GM12864 (cell line): ENCODE measurements around the gene RAPGEF4.

ENCODE experiments used
- DNase-seq: peaks from one replicate; pipeline ENCODE4 v3.0.0-alpha.2; 2011; ENCODE audit warnings: low read depth
- H3K4me3 ChIP-seq: 2 replicates; pipeline ENCODE4 v1.5.1; 2011; ENCODE audit warnings: mild to moderate bottlenecking, low read depth, low read length, control low read depth
- TF ChIP-seq, protein P1 (sequence below): IDR thresholded peaks from 2 replicates; pipeline ENCODE4 v1.5.1; 2011; ENCODE audit warnings: low read depth, mild to moderate bottlenecking, moderate library complexity, low read length, control low read depth, inconsistent platforms; ENCODE audit errors: missing control alignments

Gene RAPGEF4

DNA sequence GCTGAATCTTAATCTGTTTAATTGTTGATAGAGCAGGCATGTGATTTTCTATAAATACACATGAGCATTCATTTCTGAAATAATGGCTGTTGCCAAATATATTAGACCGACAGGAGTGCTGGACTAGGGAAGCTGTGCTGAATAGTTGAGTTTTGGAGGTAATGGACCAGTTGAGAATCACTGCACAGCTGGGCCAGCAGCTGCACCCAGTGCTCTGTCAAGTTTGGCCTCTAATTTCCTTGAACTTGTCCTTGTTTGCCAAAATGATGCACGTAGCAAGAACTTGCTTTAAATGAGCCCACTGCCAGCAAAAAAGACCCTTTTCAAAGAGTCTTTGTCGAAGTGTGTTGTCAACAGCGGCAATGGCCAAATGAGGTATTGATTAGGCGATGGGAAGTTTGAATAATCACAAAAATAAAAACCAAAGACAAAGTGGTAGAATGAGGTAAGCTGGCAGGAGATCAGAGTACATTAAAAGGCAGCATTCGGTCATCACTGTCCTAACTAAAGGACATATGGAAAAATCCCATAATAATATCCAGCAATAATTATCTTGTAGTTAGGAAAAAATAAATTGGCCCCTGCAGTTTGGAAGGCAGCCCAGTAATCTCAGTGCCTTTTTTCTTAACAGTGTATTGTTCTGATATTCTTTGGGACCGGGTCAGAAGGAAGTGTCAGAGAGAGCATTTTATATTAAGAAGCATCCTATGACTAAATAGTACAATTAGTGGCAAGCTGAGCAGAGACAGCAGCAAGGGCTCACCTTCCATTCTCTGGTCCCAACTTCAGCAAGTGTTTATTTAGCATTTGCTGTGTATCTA lies 126.2 kb downstream of the RAPGEF4 start:
- TF ChIP-seq, protein P1, sequence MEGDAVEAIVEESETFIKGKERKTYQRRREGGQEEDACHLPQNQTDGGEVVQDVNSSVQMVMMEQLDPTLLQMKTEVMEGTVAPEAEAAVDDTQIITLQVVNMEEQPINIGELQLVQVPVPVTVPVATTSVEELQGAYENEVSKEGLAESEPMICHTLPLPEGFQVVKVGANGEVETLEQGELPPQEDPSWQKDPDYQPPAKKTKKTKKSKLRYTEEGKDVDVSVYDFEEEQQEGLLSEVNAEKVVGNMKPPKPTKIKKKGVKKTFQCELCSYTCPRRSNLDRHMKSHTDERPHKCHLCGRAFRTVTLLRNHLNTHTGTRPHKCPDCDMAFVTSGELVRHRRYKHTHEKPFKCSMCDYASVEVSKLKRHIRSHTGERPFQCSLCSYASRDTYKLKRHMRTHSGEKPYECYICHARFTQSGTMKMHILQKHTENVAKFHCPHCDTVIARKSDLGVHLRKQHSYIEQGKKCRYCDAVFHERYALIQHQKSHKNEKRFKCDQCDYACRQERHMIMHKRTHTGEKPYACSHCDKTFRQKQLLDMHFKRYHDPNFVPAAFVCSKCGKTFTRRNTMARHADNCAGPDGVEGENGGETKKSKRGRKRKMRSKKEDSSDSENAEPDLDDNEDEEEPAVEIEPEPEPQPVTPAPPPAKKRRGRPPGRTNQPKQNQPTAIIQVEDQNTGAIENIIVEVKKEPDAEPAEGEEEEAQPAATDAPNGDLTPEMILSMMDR, result no peak
- no peak overlapping the region for H3K4me3 ChIP-seq
- no peak for DNase-seq

DNA sequence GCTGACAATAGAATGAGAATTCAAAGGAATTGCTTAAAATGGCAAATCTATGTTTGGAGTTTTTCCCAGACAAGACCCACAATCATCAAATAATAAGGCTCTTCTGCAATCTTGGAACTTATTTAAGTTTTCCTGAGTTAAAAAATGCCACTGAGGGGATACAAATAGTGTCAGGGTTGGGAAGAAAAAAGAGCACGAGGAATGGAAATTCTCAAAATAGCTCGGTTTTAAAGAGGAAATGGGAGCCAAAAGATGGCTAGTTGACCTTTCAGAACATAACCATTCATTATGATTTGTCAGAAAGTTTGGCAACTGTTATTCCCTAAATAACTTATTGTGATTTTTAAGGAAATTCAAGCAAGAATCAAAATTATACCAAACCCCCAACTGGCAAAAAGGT lies 127.7 kb downstream of the RAPGEF4 start:
- H3K4me3 ChIP-seq, result no peak overlapping the region
- TF ChIP-seq, protein P1, result no peak
- no peak for DNase-seq

DNA sequence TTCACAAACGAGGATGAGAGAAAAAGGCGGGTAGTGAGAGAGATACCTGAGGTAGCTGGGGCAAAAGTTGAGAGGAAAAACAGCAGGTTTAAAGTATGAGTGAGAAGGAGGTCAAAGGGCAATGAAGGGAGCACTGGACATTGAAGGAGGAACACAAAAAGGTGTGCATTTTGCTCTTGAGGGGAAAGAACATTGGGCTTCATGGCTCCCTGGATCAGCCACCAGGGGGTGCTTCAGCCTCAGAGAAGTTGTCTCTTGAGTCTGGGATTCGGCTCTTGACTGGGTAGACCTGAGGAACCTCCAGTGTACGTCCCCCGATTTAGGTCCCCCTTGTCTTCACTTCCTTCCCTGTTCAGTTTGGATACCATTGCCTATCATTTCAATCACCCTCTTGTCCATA lies 128.5 kb downstream of the RAPGEF4 start:
- DNase-seq, result peak; percentile 16
- H3K4me3 ChIP-seq, result no peak overlapping the region
- TF ChIP-seq, protein P1, result peak; percentile 86

DNA sequence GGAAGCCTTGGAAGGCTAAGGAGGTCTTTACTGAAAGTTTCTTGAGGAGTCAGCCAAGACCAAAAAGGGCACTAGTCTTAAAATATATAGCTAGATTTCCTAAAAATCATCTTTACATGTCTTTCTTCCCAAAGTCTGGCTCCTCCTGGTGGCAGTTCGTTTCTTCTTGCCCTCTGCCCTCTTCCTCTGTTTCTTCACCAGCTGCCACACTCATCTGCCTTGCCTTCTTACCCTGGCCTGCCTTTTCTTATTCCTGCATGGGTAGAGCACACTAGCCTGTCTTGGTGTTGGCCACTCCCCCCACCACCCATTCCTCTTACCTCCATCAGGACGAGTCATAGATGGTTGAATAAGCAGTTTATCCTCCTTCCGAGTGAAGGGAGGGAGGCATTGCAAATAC lies 129.8 kb downstream of the RAPGEF4 start:
- TF ChIP-seq, protein P1, result peak; percentile 14
- DNase-seq, result no peak
- no peak overlapping the region for H3K4me3 ChIP-seq

DNA sequence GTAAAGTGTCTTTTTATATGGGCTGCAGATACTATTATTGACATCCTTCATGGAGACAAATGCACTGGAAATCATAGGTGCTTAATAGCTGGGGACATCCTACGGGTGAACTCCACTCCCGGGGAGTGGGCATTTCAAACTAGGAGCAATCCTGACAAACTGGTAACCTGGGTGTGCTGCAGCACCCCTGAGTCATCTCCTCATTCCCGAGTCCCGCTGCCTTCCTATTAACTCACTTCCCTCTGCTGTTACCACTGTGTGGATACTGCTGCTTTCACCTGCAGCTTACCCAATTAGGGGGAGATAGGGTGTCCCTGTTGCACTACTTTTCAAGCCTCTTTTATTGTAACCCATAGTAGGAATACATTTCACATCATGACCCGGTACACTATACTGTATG lies 134.2 kb downstream of the RAPGEF4 start:
- no peak for DNase-seq
- H3K4me3 ChIP-seq, result no peak overlapping the region
- TF ChIP-seq, protein P1, result no peak

DNA sequence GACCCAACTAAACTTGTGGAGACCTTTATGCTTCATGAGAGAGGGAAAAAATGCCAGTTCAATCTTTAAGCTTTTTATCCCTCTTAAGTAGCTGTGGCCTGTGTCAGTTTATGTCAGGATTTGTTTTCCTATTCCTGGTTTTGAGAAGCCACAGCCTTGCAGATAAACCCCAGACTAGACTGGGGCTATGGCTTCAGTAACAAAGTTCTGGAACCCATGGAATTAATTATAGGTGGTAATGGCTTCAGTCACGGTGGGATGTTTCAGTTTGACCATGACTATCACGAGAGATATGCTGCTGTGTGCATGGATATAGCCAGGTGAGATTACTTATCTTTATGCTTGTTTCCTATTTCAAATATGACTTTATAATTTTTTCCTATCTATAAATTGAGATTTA lies 134.8 kb downstream of the RAPGEF4 start:
- no peak overlapping the region for H3K4me3 ChIP-seq
- TF ChIP-seq, protein P1, result no peak
- no peak for DNase-seq

DNA sequence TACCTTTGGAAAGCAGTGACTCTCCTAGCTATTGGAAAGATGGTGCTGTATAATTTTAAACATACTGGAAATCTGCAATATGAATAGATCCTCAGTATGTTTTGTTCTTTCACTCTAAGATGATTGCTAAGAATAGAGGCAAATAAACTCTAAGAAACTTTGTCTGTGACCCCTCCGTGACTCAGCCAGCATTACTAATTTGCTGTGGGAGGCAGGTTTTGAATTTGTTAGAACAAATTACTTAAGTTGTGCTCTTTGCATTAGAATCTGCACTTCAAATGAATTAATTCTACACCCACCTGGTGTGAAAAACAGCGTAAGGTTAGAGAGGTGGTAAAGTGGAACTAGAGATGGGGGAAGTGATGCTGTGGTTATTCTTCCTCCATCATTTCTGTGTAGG lies 142.2 kb downstream of the RAPGEF4 start:
- TF ChIP-seq, protein P1, result no peak
- no peak for DNase-seq
- H3K4me3 ChIP-seq, result no peak overlapping the region
